HG03571 (cell line): ENCODE measurements around the gene SARDH.

Experiments
- ATAC-seq: cut with Tn5 transposase; IDR thresholded peaks from one replicate; pipeline ENCODE4 v1.9.1; 2021; ENCODE audit not compliant: unreplicated experiment

SARDH gene

GRCh38 chr9:133653638-133654037 is 84.5 kb downstream of the SARDH start:
- ATAC-seq = no peak

GRCh38 chr9:133650026-133650425 is 88.1 kb downstream of the SARDH start:
- no peak for ATAC-seq

GRCh38 chr9:133649194-133649593 is 89.0 kb downstream of the SARDH start:
- ATAC-seq = no peak

GRCh38 chr9:133647765-133648469 is 90.2 kb downstream of the SARDH start:
- ATAC-seq = no peak

GRCh38 chr9:133647148-133647547 is 91.0 kb downstream of the SARDH start:
- no peak for ATAC-seq

- no peak for ATAC-seq
Measured at GRCh38 chr9:133645021-133645765, 93.0 kb downstream of the SARDH start.

- ATAC-seq = no peak
Measured at GRCh38 chr9:133643978-133644760, 94.0 kb downstream of the SARDH start.

- ATAC-seq = no peak
Measured at GRCh38 chr9:133643362-133643755, 94.8 kb downstream of the SARDH start.

GRCh38 chr9:133642708-133643361 is 95.3 kb downstream of the SARDH start:
- ATAC-seq = no peak

GRCh38 chr9:133641861-133642595 is 96.1 kb downstream of the SARDH start:
- ATAC-seq = no peak

GRCh38 chr9:133641396-133641655 is 96.8 kb downstream of the SARDH start:
- no peak for ATAC-seq

- ATAC-seq = no peak
Measured at GRCh38 chr9:133640580-133641395, 97.4 kb downstream of the SARDH start.

GRCh38 chr9:133640160-133640559 is 98.0 kb downstream of the SARDH start:
- no peak for ATAC-seq

- ATAC-seq = no peak
Measured at GRCh38 chr9:133639613-133640012, 98.5 kb downstream of the SARDH start.

GRCh38 chr9:133638711-133639110 is 99.4 kb downstream of the SARDH start:
- no peak for ATAC-seq

GRCh38 chr9:133638076-133638475 is 100.1 kb downstream of the SARDH start:
- ATAC-seq = no peak

GRCh38 chr9:133637451-133638055 is 100.6 kb downstream of the SARDH start:
- no peak for ATAC-seq

GRCh38 chr9:133636902-133637301 is 101.2 kb downstream of the SARDH start:
- ATAC-seq = no peak
